ENCODE measurements around the gene RIBC2. TPM values are rescaled to one million over a fixed set of nuclear protein-coding genes. Genes with fewer than 3 reads are reported as not detected.

The RIBC2 gene
- total and polyA plus RNA-seq, 10 of the 15 experiments (the other 5 are each of a cell fraction or from before 2014, with no cell fraction given) = 0.10 TPM; not detected in 9

- TF ChIP-seq CEBPZ (IDR thresholded peaks at IDR 0.05; ENCODE audit: low read depth, low read length) (no peak), MLLT1 (IDR thresholded peaks at IDR 0.05) (no peak), WRNIP1 (IDR thresholded peaks at IDR 0.05; ENCODE audit: borderline replicate concordance, low read depth, low read length) (no peak), MAX (IDR thresholded peaks at IDR 0.05; ENCODE audit: low read depth, low read length) (no peak), CREM (IDR thresholded peaks at IDR 0.05; ENCODE audit: low read depth) (no peak), HDAC2 (IDR thresholded peaks at IDR 0.05) (no peak), POU2F2 (IDR thresholded peaks at IDR 0.05; ENCODE audit: borderline replicate concordance, low read depth, low read length) (no peak), CHD1 (IDR thresholded peaks at IDR 0.05; ENCODE audit: low read depth, low read length) (no peak), E2F4 (IDR thresholded peaks at IDR 0.05; ENCODE audit: low read depth, low read length) (no peak), PAX8 (IDR thresholded peaks at IDR 0.05) (no peak), PKNOX1 (IDR thresholded peaks at IDR 0.05) (no peak), ATF3 (IDR thresholded peaks at IDR 0.05; ENCODE audit: borderline replicate concordance, extremely low read depth, low read depth, low read length) (no peak), SMC3 (IDR thresholded peaks at IDR 0.05; ENCODE audit: borderline replicate concordance, low read length) (no peak), JUND (IDR thresholded peaks at IDR 0.05; ENCODE audit: low read depth, low read length) (no peak), ELK1 (IDR thresholded peaks at IDR 0.05; ENCODE audit: low read depth, low read length) (no peak), CREB1 (IDR thresholded peaks at IDR 0.05; ENCODE audit: low read depth) (no peak), EP300 (IDR thresholded peaks at IDR 0.05; ENCODE audit: borderline replicate concordance in 1 of 2, control insufficient read depth in 1 of 2, low read depth in 2 of 2, low read length in 2 of 2) (no peak)
Observed at GRCh38 chr22:45389546-45389945, 23.9 kb upstream of the RIBC2 start (continued).
